Gastrocnemius medialis (tissue), 4 donors: ENCODE data around the gene DLG1. TPM values are rescaled to one million over a fixed set of nuclear protein-coding genes. Genes with fewer than 3 reads are reported as not detected.
A peak's percentile ranks its signal among the peaks of the same experiment; 100 is the strongest.

ENCODE experiments used
- ATAC-seq, 2 donors: fragments of 150-250 bp; one replicate each; pipeline ENCODE4 v1.9.1; 2016
- DNase-seq, 2 donors: peaks; one replicate each; pipeline ENCODE4 v3.0.0-alpha.2; 2019
- H3K27ac ChIP-seq, 4 donors: fragments of 200-600 bp; sonication (generic); 1 replicate in 1 of 4; 2 replicates in 3 of 4; pipeline ENCODE4 v1.5.1; 2016 to 2018; ENCODE audit warnings: mild to moderate bottlenecking in 2 of 4, moderate library complexity in 1 of 4
- H3K27me3 ChIP-seq, 3 donors: fragments of 200-600 bp; sonication (generic) in 2 of 3; 1 replicate in 1 of 3; 2 replicates in 2 of 3; pipeline versions ENCODE4 v1.5.1 to v1.6.0; 2016 to 2019; ENCODE audit warnings: mild to moderate bottlenecking in 1 of 3, moderate library complexity in 1 of 3
- H3K36me3 ChIP-seq, 2 donors: fragments of 200-600 bp; sonication (generic) in 1 of 2; one replicate each; pipeline ENCODE4 v1.5.1; 2017 to 2018
- H3K4me1 ChIP-seq, 2 donors: fragments of 200-600 bp; sonication (generic) in 1 of 2; one replicate each; pipeline ENCODE4 v1.5.1; 2016 to 2017; ENCODE audit warnings: mild to moderate bottlenecking in 2 of 2
- H3K4me3 ChIP-seq, 4 donors: fragments of 200-600 bp; sonication (generic) in 3 of 4; 1 replicate in 1 of 4; 2 replicates in 3 of 4; pipeline ENCODE4 v1.5.1; 2016 to 2019; ENCODE audit warnings: mild to moderate bottlenecking in 2 of 4
- H3K9me3 ChIP-seq, 3 donors: fragments of 200-600 bp; sonication (generic) in 2 of 3; 1 replicate in 1 of 3; 2 replicates in 2 of 3; pipeline ENCODE4 v1.5.1; 2016 to 2019
- CTCF ChIP-seq, 5 experiments: fragments of 450-650 bp in 3 of 5; fragments of 200-600 bp in 2 of 5; sonication (generic) in 2 of 5; IDR thresholded peaks in 4 of 5; conservative IDR thresholded peaks in 1 of 5; 1 replicate in 4 of 5; 2 replicates in 1 of 5; pipeline ENCODE4 v1.5.1; 2016 to 2019; ENCODE audit warnings: antibody characterized with exemption in 5 of 5, mild to moderate bottlenecking in 3 of 5, moderate library complexity in 3 of 5
- POLR2A ChIP-seq, 2 donors: fragments of 450-650 bp; IDR thresholded peaks; one replicate each; pipeline ENCODE4 v1.6.1; 2017; ENCODE audit warnings: antibody characterized with exemption in 2 of 2, mild to moderate bottlenecking in 2 of 2, moderate library complexity in 2 of 2
- in situ Hi-C, 4 donors: fragments of 200-750 bp; cut with MboI; loops; one replicate each; pipeline versions ENCODE4 v1.15.0 to v1.8.0; 2017; ENCODE audit warnings: low sequenced_read_pairs in 4 of 4
- intact Hi-C: fragments of 100-400 bp; cut with DNase I; formaldehyde crosslinking; loops from one replicate; pipeline ENCODE4 v1.15.1; 2023; ENCODE audit warnings: low total_unique reads
- total RNA-seq, 4 donors: library from RNA; depleted of rRNA; stranded (reverse); fragments of >200 nt; gene quantifications; one replicate each; pipeline versions ENCODE4 v1.1.0 to v1.2.3, GENCODE V29; 2016

DLG1 gene
- total RNA-seq, 4 donors from 2014 or later = 41.4 to 112 (median 61.1) TPM

GRCh38 chr3:197259096-197259495 lies 39.3 kb downstream of the DLG1 start:
- ATAC-seq (no peak), DNase-seq (no peak)
- in situ Hi-C loops (loop anchor here in 3 of 4 donors (5.0 to 10.0 kb wide), 3 partner anchors 196 to 253 kb away; no protein-coding TSS in a partner anchor), intact Hi-C loops (loop anchor here (1.0 to 5.0 kb wide), 2 partner anchors 118 to 195 kb away; no protein-coding TSS in a partner anchor)
- H3K9me3 ChIP-seq = no peaks in the 10 kb centered on the region
- H3K4me1 ChIP-seq = peaks cover 49 to 56% of the 10 kb centered on the region in 2 donors
- no peak overlapping the region for H3K4me3 ChIP-seq
- H3K27ac ChIP-seq = no peak overlapping the region
- H3K36me3 ChIP-seq = no peaks in the 10 kb centered on the region
- no peaks in the 10 kb centered on the region for H3K27me3 ChIP-seq
- no peak for TF ChIP-seq POLR2A (IDR thresholded peaks at IDR 0.05)
- TF ChIP-seq CTCF (IDR thresholded peaks at IDR 0.05 in 4 of 5, conservative IDR thresholded peaks at IDR 0.05 in 1 of 5) = no peak

- intact Hi-C loops (loop anchor here (5.0 kb wide), 1 partner anchor 119 kb away; no protein-coding TSS in a partner anchor), in situ Hi-C loops (loop anchor here in 3 of 4 donors (5.0 to 10.0 kb wide), 3 partner anchors 197 to 254 kb away; no protein-coding TSS in a partner anchor)
- Histone ChIP-seq H3K9me3 (no peaks in the 10 kb centered on the region), H3K27ac (no peak overlapping the region), H3K27me3 (no peaks in the 10 kb centered on the region), H3K4me3 (no peak overlapping the region), H3K4me1 (peaks cover 53 to 56% of the 10 kb centered on the region in 2 donors), H3K36me3 (no peaks in the 10 kb centered on the region)
- DNase-seq (no peak), ATAC-seq (no peak)
- TF ChIP-seq CTCF (IDR thresholded peaks at IDR 0.05 in 4 of 5, conservative IDR thresholded peaks at IDR 0.05 in 1 of 5) (no peak), POLR2A (IDR thresholded peaks at IDR 0.05) (no peak)
These were observed 40.1 kb downstream of the DLG1 start for GRCh38 chr3:197258168-197258755.

DNA sequence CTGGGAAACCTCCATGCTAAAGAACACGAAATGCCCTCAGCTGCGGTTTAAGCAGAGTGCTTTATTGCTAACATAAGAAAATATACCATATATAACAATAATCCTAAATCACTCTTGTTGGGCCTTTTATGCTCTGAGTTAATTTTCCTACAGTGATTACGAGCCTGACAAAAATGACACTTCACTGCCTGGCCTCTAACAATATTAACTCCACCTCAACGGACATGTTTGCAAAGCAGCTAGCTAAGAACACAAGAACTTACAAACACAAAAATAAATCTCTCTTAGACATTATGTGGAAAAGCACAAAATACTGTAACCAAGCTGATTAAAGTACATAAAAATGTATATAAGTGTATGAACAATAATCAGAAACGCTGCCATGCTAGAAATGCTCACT lies 40.7 kb downstream of the DLG1 start:
- Histone ChIP-seq H3K4me3 (no peak overlapping the region), H3K27me3 (no peaks in the 10 kb centered on the region), H3K4me1 (peaks cover 53 to 54% of the 10 kb centered on the region in 2 donors), H3K9me3 (no peaks in the 10 kb centered on the region), H3K36me3 (no peaks in the 10 kb centered on the region), H3K27ac (no peak overlapping the region)
- no peak for DNase-seq
- no peak for ATAC-seq
- TF ChIP-seq POLR2A (IDR thresholded peaks at IDR 0.05) = no peak
- no peak for TF ChIP-seq CTCF (IDR thresholded peaks at IDR 0.05 in 4 of 5, conservative IDR thresholded peaks at IDR 0.05 in 1 of 5)
- intact Hi-C loops (loop anchor here (5.0 kb wide), 1 partner anchor 120 kb away; no protein-coding TSS in a partner anchor), in situ Hi-C loops (loop anchor here in 3 of 4 donors (5.0 to 10.0 kb wide), 3 partner anchors 197 to 255 kb away; no protein-coding TSS in a partner anchor)

GRCh38 chr3:197256836-197257444 lies 41.5 kb downstream of the DLG1 start:
- Histone ChIP-seq H3K27ac (no peak overlapping the region), H3K9me3 (no peaks in the 10 kb centered on the region), H3K4me3 (no peak overlapping the region), H3K4me1 (peaks cover 48% of the 10 kb centered on the region in 2 donors), H3K27me3 (no peaks in the 10 kb centered on the region), H3K36me3 (no peaks in the 10 kb centered on the region)
- TF ChIP-seq CTCF (IDR thresholded peaks at IDR 0.05 in 4 of 5, conservative IDR thresholded peaks at IDR 0.05 in 1 of 5) (peak; percentile 51 to 80 (median 75)), POLR2A (IDR thresholded peaks at IDR 0.05) (no peak)
- DNase-seq = no peak
- ATAC-seq = no peak
- intact Hi-C loops (loop anchor here (1.0 to 5.0 kb wide), 2 partner anchors 120 to 253 kb away; no protein-coding TSS in a partner anchor), in situ Hi-C loops (loop anchor here in 3 of 4 donors (5.0 to 10.0 kb wide), 3 partner anchors 198 to 255 kb away; no protein-coding TSS in a partner anchor)
